Activated B cell treated with CpG ODN at 0.5 μM for 24 hours (primary cell): ENCODE data around the gene TNKS2. TPM values are rescaled to one million over a fixed set of nuclear protein-coding genes. Genes with fewer than 3 reads are reported as not detected.
"Not testable (repeated sequence)": the region's sequence is repeated elsewhere in the genome, so short reads cannot be mapped to it uniquely, and the experiment has no call there.

Source experiments
- ATAC-seq: fragments of 200-7000 bp; cut with Tn5 transposase; one replicate; pipeline ENCODE4 v1.10.0; 2021; ENCODE audit warnings: low read depth, mild to moderate bottlenecking, moderate library complexity
- CTCF ChIA-PET: fragments of 350-600 bp; sonication (Branson Sonifier 250); formaldehyde crosslinking; loops from one replicate; lab custom pipeline; 2021; ENCODE audit warnings: antibody characterized with exemption; lab: Charles Lee
- POLR2A ChIA-PET: fragments of 350-600 bp; sonication (Branson Sonifier 250); formaldehyde crosslinking; loops from one replicate; lab custom pipeline; 2021; ENCODE audit warnings: antibody characterized with exemption; lab: Charles Lee
- DNase-seq: peaks from one replicate; pipeline ENCODE4 v3.0.0; 2022
- H3K27ac Mint-ChIP-seq: one replicate; pipeline ENCODE4 v1.8.0; 2020; ENCODE audit warnings: mixed read lengths
- H3K27me3 Mint-ChIP-seq: one replicate; pipeline ENCODE4 v1.8.0; 2021; ENCODE audit warnings: mixed read lengths
- H3K36me3 Mint-ChIP-seq: one replicate; pipeline ENCODE4 v1.8.0; 2021; ENCODE audit warnings: low read depth, mixed read lengths
- H3K4me1 Mint-ChIP-seq: one replicate; pipeline ENCODE4 v1.8.0; 2021; ENCODE audit warnings: mixed read lengths
- H3K4me3 Mint-ChIP-seq: one replicate; pipeline ENCODE4 v1.8.0; 2020; ENCODE audit warnings: mild to moderate bottlenecking, mixed read lengths
- H3K9me3 Mint-ChIP-seq: one replicate; pipeline ENCODE4 v1.8.0; 2020; ENCODE audit warnings: mixed read lengths
- intact Hi-C: fragments of 100-400 bp; cut with micrococcal nuclease; formaldehyde crosslinking; loops from one replicate; pipeline ENCODE4 v1.15.1; 2024
- total RNA-seq: library from RNA; stranded (reverse); gene quantifications from 2 replicates; pipeline ENCODE4 v1.2.3, GENCODE V29; 2022
- TF ChIP-seq, protein P1 (sequence below): fragments of 200-600 bp; IDR thresholded peaks from one replicate; pipeline ENCODE4 v1.8.0; 2022; ENCODE audit warnings: antibody characterized with exemption, mild to moderate bottlenecking

The TNKS2 gene
- total RNA-seq, 1 donor from 2014 or later: 33.1 TPM

GRCh38 chr10:91803386-91804125 is 5.3 kb downstream of the TNKS2 start:
- ChIA-PET CTCF (no interaction called here), POLR2A (no interaction called here)
- TF ChIP-seq, protein P1, sequence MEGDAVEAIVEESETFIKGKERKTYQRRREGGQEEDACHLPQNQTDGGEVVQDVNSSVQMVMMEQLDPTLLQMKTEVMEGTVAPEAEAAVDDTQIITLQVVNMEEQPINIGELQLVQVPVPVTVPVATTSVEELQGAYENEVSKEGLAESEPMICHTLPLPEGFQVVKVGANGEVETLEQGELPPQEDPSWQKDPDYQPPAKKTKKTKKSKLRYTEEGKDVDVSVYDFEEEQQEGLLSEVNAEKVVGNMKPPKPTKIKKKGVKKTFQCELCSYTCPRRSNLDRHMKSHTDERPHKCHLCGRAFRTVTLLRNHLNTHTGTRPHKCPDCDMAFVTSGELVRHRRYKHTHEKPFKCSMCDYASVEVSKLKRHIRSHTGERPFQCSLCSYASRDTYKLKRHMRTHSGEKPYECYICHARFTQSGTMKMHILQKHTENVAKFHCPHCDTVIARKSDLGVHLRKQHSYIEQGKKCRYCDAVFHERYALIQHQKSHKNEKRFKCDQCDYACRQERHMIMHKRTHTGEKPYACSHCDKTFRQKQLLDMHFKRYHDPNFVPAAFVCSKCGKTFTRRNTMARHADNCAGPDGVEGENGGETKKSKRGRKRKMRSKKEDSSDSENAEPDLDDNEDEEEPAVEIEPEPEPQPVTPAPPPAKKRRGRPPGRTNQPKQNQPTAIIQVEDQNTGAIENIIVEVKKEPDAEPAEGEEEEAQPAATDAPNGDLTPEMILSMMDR: no peak
- intact Hi-C loops: no loop called here
- peaks cover 68% of the 10 kb centered on the region for H3K4me1 Mint-ChIP-seq
- ATAC-seq (no peak), DNase-seq (no peak)
- H3K27me3 Mint-ChIP-seq: no peaks in the 10 kb centered on the region
- H3K36me3 Mint-ChIP-seq: peaks cover 64% of the 10 kb centered on the region
- no peak overlapping the region for H3K27ac Mint-ChIP-seq
- H3K9me3 Mint-ChIP-seq: no peaks in the 10 kb centered on the region
- H3K4me3 Mint-ChIP-seq: no peak overlapping the region

DNA sequence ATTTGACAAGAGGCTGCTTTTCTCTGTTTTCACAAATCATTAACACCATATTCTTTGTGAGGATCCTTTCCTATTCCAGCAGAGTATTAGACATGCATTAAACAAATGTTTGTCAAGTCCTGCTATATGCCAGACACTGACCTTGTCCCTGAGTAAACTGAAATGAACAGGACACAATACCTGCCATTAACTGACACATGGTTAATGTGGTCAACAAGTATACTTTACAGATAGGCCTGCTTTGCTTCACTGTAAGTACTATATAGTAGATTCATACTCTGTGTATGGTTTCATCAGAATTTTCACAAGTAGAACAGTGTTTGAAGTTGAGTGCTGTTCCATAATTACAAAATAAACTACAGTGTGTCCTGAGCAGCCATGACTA is 5.9 kb downstream of the TNKS2 start:
- ChIA-PET POLR2A (no interaction called here), CTCF (no interaction called here)
- no peaks in the 10 kb centered on the region for H3K9me3 Mint-ChIP-seq
- TF ChIP-seq, protein P1: no peak
- H3K4me3 Mint-ChIP-seq: no peak overlapping the region
- intact Hi-C loops: no loop called here
- H3K27me3 Mint-ChIP-seq: no peaks in the 10 kb centered on the region
- H3K36me3 Mint-ChIP-seq: peaks cover 62% of the 10 kb centered on the region
- H3K4me1 Mint-ChIP-seq: peaks cover 67% of the 10 kb centered on the region
- no peak overlapping the region for H3K27ac Mint-ChIP-seq
- ATAC-seq: no peak
- no peak for DNase-seq

DNA sequence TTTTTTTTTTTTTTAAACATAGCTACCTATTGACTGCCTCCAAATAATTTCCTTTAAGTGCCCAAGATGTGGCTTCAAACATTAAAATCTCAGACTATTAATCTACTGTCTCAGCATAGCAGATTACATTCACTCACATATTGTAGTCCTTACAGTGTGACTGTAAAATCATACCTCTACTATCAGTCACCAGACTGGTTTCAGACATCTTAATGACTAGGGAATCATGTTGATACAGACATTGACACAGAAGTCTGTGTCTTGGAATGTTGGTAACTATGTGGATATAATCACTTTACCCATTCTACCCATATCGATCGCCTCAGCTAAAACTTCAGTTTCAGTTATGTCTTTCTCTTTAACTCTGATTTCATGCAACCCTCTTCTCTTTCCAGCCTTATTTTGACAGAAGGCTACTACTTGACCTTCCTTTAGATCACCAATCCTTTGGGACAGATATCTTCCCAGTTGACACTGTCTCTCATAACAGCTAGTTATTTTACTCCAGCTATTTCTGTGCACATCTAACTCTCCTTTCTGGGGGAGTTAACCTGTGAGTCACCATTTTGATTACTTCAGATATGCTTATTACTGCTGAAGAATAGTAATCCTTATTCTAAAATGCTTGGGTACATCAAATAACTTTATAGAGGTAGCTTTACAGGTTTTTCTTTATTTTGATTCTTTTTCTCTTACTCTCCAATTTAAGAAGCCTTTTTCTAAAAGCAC is 7.0 kb downstream of the TNKS2 start:
- POLR2A ChIA-PET: no interaction called here

DNA sequence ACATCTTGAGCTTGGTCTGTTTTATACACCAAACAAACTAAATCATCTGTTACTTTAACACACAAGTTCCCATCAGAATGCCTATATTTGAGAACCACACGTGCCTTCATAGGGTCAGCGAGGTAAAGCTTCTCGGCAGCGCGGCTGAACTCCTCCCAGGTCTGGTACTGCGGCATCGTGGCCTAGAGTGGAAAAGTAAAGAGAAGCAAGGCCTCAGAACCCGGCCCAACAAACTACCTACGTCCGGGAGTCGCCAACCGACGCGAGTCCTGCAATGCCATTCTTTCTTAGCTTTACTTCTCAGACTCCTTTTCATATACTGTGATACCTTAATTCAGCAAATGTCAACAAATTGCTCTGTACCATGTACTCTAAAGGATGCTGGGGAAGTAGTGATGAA is 9.0 kb downstream of the TNKS2 start:
- intact Hi-C loops, H3K27me3 Mint-ChIP-seq, ATAC-seq, POLR2A ChIA-PET, H3K9me3 Mint-ChIP-seq, H3K27ac Mint-ChIP-seq, DNase-seq, H3K4me3 Mint-ChIP-seq: not testable (repeated sequence)
- peaks cover 55% of the 10 kb centered on the region for H3K36me3 Mint-ChIP-seq
- CTCF ChIA-PET: interaction anchor here (1.5 kb wide), 1 partner anchor 100 kb away, joined by 3 read pairs; no protein-coding TSS in a partner anchor
- peaks cover 47% of the 10 kb centered on the region for H3K4me1 Mint-ChIP-seq

More for the DNA sequence above, 7.0 kb downstream of the TNKS2 start:
- H3K9me3 Mint-ChIP-seq: no peaks in the 10 kb centered on the region
- no peaks in the 10 kb centered on the region for H3K27me3 Mint-ChIP-seq
- DNase-seq (no peak), ATAC-seq (no peak)
- intact Hi-C loops: no loop called here
- peaks cover 61% of the 10 kb centered on the region for H3K4me1 Mint-ChIP-seq
- TF ChIP-seq, protein P1: no peak
- H3K27ac Mint-ChIP-seq: no peak overlapping the region
- CTCF ChIA-PET: no interaction called here
- H3K36me3 Mint-ChIP-seq: peaks cover 56% of the 10 kb centered on the region
- no peak overlapping the region for H3K4me3 Mint-ChIP-seq

GRCh38 chr10:91813251-91813650 is 15.0 kb downstream of the TNKS2 start:
- Mint-ChIP-seq H3K27me3 (no peaks in the 10 kb centered on the region), H3K4me1 (peaks cover 13% of the 10 kb centered on the region), H3K27ac (no peak overlapping the region), H3K9me3 (no peaks in the 10 kb centered on the region), H3K4me3 (no peak overlapping the region), H3K36me3 (peaks cover 66% of the 10 kb centered on the region)
- DNase-seq (no peak), ATAC-seq (no peak)
- TF ChIP-seq, protein P1: no peak
- intact Hi-C loops: no loop called here
- CTCF ChIA-PET: interaction anchor here (0.7 to 1.6 kb wide), 2 partner anchors 55 to 515 kb away, joined by 3 read pairs; no protein-coding TSS in a partner anchor
- POLR2A ChIA-PET: no interaction called here
